OCI-LY7 (cell line): Measurements from ENCODE around the gene CLN3.
"Not testable (repeated sequence)": the region's sequence is repeated elsewhere in the genome, so short reads cannot be mapped to it uniquely, and the experiment has no call there.

Source experiments
- EZH2phosphoT487 ChIP-seq: fragments of 200-600 bp; sonication (generic); IDR thresholded peaks from 2 replicates; pipeline ENCODE4 v1.6.1; 2018; ENCODE audit warnings: low read depth, borderline replicate concordance, mild to moderate bottlenecking, mixed run types, antibody characterized with exemption, low read length, moderate library complexity, mixed read lengths
- TF ChIP-seq, protein P1 (sequence below): fragments of 200-600 bp; sonication (generic); conservative IDR thresholded peaks from 2 replicates; pipeline ENCODE4 v1.5.1; 2014; ENCODE audit warnings: mild to moderate bottlenecking, antibody characterized with exemption, low read length, moderate library complexity, mixed read lengths

DNA sequence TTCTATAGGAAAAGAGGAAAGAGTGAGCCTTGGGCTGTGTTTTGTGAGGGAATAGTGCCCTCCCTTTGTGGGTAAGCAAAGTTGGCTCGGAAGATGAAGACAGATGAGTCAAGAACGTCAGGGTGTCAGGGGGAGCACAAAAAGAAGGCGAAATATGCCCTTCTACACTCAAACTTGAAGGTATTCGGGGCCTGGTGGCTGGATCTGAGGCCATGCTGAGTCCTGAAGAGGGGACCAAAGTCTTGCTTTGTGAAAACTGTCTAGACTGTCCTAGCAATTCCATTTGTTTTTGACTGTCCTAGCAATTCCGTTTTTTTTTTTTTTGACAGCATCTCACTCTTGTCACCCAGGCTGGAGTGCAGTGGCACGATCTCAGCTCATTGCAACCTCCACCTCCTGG, 53.0 kb downstream of the CLN3 start:
- TF ChIP-seq, protein P1, sequence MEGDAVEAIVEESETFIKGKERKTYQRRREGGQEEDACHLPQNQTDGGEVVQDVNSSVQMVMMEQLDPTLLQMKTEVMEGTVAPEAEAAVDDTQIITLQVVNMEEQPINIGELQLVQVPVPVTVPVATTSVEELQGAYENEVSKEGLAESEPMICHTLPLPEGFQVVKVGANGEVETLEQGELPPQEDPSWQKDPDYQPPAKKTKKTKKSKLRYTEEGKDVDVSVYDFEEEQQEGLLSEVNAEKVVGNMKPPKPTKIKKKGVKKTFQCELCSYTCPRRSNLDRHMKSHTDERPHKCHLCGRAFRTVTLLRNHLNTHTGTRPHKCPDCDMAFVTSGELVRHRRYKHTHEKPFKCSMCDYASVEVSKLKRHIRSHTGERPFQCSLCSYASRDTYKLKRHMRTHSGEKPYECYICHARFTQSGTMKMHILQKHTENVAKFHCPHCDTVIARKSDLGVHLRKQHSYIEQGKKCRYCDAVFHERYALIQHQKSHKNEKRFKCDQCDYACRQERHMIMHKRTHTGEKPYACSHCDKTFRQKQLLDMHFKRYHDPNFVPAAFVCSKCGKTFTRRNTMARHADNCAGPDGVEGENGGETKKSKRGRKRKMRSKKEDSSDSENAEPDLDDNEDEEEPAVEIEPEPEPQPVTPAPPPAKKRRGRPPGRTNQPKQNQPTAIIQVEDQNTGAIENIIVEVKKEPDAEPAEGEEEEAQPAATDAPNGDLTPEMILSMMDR, result not testable (repeated sequence)
- TF ChIP-seq EZH2phosphoT487, result not testable (repeated sequence)
